GM19193 (cell line): Measurements from ENCODE around the gene HERPUD2.

Source experiments
- POLR2A ChIP-seq: IDR thresholded peaks from 4 replicates; pipeline ENCODE4 v1.6.1; 2011; ENCODE audit not compliant: insufficient read depth, insufficient read length; ENCODE audit errors: extremely low read depth

Gene HERPUD2

GRCh38 chr7:35650751-35651150, 44.2 kb downstream of the HERPUD2 start:
- TF ChIP-seq POLR2A: no peak

DNA sequence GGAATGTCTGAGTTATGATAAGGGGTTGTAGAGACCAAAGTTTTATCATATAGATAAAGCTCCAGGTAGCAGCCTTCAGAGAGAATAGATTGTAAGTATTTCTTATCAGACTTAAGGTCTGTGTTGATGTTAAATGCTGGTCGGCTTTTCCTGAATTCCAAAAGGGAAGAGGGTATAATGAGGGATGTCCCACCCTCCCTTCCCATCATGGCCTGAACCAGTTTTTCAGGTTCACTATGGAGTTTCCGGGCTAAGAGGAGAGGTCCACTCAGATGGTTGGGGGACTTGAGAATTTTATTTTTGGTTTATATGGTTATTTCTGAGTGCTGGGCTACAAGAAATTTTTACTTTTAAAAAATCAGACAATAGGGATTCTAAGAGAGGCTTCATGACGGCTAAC, 45.2 kb downstream of the HERPUD2 start:
- TF ChIP-seq POLR2A: no peak

DNA sequence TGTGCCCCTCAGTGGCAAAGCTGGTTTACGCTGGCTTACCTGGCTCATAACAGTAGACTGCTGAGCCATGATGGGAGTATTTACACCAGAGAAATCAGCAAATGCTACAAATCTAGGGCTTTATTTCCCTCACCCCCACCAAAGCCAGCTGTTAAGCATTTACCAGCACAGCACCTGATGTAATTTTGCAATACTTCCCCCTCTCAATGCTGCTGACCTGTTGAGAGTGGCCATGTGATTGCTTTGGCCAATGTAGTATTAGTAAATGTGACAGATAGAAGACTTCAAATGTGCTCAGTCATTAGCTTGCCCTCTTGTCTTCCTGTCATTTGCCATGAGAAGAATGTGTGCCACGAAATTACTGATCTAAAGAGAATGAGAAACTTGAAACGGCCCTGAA, 46.6 kb downstream of the HERPUD2 start:
- no peak for TF ChIP-seq POLR2A

DNA sequence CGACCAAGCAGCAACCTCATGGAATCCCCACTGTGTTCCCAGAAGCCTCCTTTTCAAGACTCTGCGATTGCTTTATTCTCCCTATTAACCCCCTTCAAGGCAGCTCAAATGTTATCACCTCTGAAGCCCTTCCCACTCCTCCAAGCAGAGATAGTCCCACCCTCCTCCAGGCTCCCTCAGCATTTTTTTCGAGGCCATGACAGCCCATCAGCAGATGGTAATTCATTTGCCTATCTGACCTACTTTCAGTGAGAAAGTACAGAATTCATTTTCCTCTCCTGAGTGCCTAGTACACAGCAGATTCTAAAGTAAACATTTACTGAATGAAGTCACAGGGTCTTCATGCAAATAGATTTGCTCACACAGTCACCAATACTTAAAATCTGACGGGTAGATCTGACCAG, 47.8 kb downstream of the HERPUD2 start:
- no peak for TF ChIP-seq POLR2A

GRCh38 chr7:35646289-35647023, 48.5 kb downstream of the HERPUD2 start:
- TF ChIP-seq POLR2A: no peak

GRCh38 chr7:35645691-35646090, 49.2 kb downstream of the HERPUD2 start:
- no peak for TF ChIP-seq POLR2A

- no peak for TF ChIP-seq POLR2A
Measured at GRCh38 chr7:35630024-35630972, 64.6 kb downstream of the HERPUD2 start.

- no peak for TF ChIP-seq POLR2A
Measured at GRCh38 chr7:35624299-35625186, 70.4 kb downstream of the HERPUD2 start.

- no peak for TF ChIP-seq POLR2A
Measured at GRCh38 chr7:35623381-35623780, 71.6 kb downstream of the HERPUD2 start.

DNA sequence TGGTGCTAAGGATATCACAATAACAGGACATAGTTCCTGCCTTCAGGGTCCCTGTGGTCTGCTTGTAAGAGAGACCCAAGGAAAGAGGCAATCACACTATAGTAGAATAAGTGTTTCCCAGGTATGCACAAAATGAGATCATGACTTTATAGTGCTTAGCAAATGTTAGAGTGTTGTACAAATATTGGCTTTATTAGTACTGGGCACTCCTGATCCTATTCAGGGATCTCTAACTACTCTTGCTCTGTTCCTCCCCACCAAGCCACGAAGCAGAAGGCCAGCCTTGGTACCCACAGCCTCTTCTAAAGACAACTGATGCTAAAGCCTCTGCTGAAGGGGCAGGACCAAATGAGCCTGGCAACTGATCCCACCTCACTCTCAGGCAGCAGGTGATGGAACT, 75.1 kb downstream of the HERPUD2 start:
- TF ChIP-seq POLR2A: no peak

DNA sequence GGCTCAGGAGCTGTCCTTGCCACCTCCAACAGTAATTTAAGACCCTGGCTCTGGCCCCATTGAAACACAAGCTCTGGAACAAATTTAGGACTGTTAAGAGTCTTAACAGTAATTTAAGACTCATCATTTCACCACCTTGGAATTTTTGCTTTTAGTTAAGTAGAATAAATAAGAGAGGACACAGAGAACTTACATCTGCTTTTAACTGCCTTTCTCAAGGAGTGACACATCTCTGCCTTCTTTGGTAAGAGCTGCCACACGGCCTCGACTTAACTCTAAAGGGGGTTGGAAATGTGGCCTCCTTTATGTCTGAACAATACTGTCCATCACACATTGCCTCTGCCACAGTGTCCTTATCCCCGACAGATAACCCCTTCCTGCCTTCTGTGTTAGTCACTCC, 77.9 kb downstream of the HERPUD2 start:
- TF ChIP-seq POLR2A: no peak

- TF ChIP-seq POLR2A: no peak
Measured at GRCh38 chr7:35613150-35613549, 81.8 kb downstream of the HERPUD2 start.

DNA sequence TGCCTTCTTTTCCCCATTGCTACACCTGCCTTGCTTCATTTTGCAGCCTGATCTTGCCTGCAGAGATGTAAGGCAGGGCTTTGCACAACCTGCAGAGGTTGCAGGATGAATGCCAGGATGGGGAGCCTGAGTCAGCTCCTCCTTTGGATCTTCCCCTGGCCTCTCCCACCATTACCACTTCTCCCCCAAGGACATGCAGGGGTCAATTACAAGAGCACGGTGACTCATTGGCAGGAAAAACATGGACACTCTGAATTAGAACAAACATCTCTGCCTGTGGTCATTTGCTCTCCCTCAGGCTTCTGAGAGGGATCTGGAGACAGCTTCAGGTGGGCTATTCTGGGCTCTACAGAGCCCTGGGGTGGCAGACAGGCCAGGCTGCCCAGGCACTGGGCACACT, 89.2 kb downstream of the HERPUD2 start:
- no peak for TF ChIP-seq POLR2A

- TF ChIP-seq POLR2A: no peak
Measured at GRCh38 chr7:35604595-35604994, 90.3 kb downstream of the HERPUD2 start.

DNA sequence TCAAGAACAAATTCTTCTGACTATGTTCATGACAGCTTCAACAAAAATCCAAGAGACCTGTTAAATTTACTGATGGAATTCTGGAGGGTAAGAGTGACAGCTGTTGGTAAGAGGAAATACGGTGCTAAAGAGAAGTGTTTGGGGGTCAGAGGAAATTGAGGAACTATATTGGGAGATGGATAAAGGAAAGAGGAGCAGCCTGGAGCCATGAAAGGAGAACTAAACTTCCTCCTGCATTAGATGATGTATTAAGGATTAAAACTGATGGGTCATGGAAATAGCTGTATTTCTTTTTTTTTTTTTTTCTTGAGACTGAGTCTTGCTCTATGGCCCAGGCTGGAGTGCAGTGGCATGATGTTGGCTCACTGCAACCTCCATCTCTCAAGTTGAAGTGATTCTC, 95.3 kb downstream of the HERPUD2 start:
- TF ChIP-seq POLR2A: no peak
